ENCODE results near the gene DOCK10. TPM values are rescaled to one million over a fixed set of nuclear protein-coding genes. Genes with fewer than 3 reads are reported as not detected.
"Not testable (repeated sequence)": the region's sequence is repeated elsewhere in the genome, so short reads cannot be mapped to it uniquely, and the experiment has no call there.

The DOCK10 gene
- total RNA-seq, 1 donor from 2014 or later = 3.6 TPM

- H3K4me3 Mint-ChIP-seq (ENCODE audit: low read depth) = no peak overlapping the region
- peaks cover 13% of the 10 kb centered on the region for H3K4me1 Mint-ChIP-seq (ENCODE audit: low read depth)
- no peak overlapping the region for H3K27ac Mint-ChIP-seq
- H3K9me3 Mint-ChIP-seq (ENCODE audit: low read depth) = no peaks in the 10 kb centered on the region
- H3K36me3 Mint-ChIP-seq (ENCODE audit: insufficient read depth) = no peaks in the 10 kb centered on the region
- DNase-seq (ENCODE audit: low spot score, unreplicated experiment) = no peak
- no peaks in the 10 kb centered on the region for H3K27me3 Mint-ChIP-seq
- no peak for TF ChIP-seq CTCF (IDR thresholded peaks at IDR 0.05; ENCODE audit: unreplicated experiment)
Measured at GRCh38 chr2:224924631-224925030, 117.6 kb downstream of the DOCK10 start.

GRCh38 chr2:224922142-224922727 is 120.0 kb downstream of the DOCK10 start:
- H3K27me3 Mint-ChIP-seq = no peaks in the 10 kb centered on the region
- H3K36me3 Mint-ChIP-seq (ENCODE audit: insufficient read depth) = no peaks in the 10 kb centered on the region
- no peak overlapping the region for H3K4me3 Mint-ChIP-seq (ENCODE audit: low read depth)

GRCh38 chr2:224919472-224920110 is 122.7 kb downstream of the DOCK10 start:
- Mint-ChIP-seq H3K9me3 (ENCODE audit: low read depth) (no peaks in the 10 kb centered on the region), H3K27me3 (no peaks in the 10 kb centered on the region), H3K4me1 (ENCODE audit: low read depth) (no peaks in the 10 kb centered on the region), H3K4me3 (ENCODE audit: low read depth) (no peak overlapping the region), H3K27ac (no peak overlapping the region), H3K36me3 (ENCODE audit: insufficient read depth) (no peaks in the 10 kb centered on the region)
- DNase-seq (ENCODE audit: low spot score, unreplicated experiment) = no peak
- TF ChIP-seq CTCF (IDR thresholded peaks at IDR 0.05; ENCODE audit: unreplicated experiment) = no peak

More at GRCh38 chr2:224922142-224922727, 120.0 kb downstream of the DOCK10 start:
- H3K27ac Mint-ChIP-seq = no peak overlapping the region
- no peak for TF ChIP-seq CTCF (IDR thresholded peaks at IDR 0.05; ENCODE audit: unreplicated experiment)
- peaks cover 7% of the 10 kb centered on the region for H3K4me1 Mint-ChIP-seq (ENCODE audit: low read depth)
- DNase-seq (ENCODE audit: low spot score, unreplicated experiment) = no peak
- no peaks in the 10 kb centered on the region for H3K9me3 Mint-ChIP-seq (ENCODE audit: low read depth)

- Mint-ChIP-seq H3K36me3 (ENCODE audit: insufficient read depth) (no peaks in the 10 kb centered on the region), H3K4me3 (ENCODE audit: low read depth) (no peak overlapping the region), H3K27me3 (no peaks in the 10 kb centered on the region), H3K4me1 (ENCODE audit: low read depth) (no peaks in the 10 kb centered on the region), H3K27ac (no peak overlapping the region), H3K9me3 (ENCODE audit: low read depth) (no peaks in the 10 kb centered on the region)
- TF ChIP-seq CTCF (IDR thresholded peaks at IDR 0.05; ENCODE audit: unreplicated experiment) = no peak
- no peak for DNase-seq (ENCODE audit: low spot score, unreplicated experiment)
Measured at GRCh38 chr2:224918626-224919471, 123.4 kb downstream of the DOCK10 start.

- not testable (repeated sequence) for H3K27ac Mint-ChIP-seq; H3K4me1 Mint-ChIP-seq (ENCODE audit: low read depth); H3K36me3 Mint-ChIP-seq (ENCODE audit: insufficient read depth); H3K4me3 Mint-ChIP-seq (ENCODE audit: low read depth); H3K27me3 Mint-ChIP-seq; H3K9me3 Mint-ChIP-seq (ENCODE audit: low read depth); DNase-seq (ENCODE audit: low spot score, unreplicated experiment)
Measured at GRCh38 chr2:224917246-224917645, 125.0 kb downstream of the DOCK10 start.
